ENCODE data around the gene TP53.

GRCh38 chr17:7711051-7711755 is 23.9 kb upstream of the TP53 start:
- TF ChIP-seq CTCF (conservative IDR thresholded peaks at IDR 0.05): no peak
- TF ChIP-seq ZFX (IDR thresholded peaks at IDR 0.05): no peak
